Activated CD4-positive, alpha-beta T cell treated with anti-CD3 and anti-CD28 coated beads, Interleukin-2, amount 10 ng/mL, durations not matched to agents 24 days and 14 days (primary cell): ENCODE results near the gene STEEP1. TPM values are rescaled to one million over a fixed set of nuclear protein-coding genes. Genes with fewer than 3 reads are reported as not detected.

Experiments
- DNase-seq: peaks from one replicate; pipeline ENCODE4 v3.0.0; 2022
- H3K27ac Mint-ChIP-seq: one replicate; pipeline ENCODE4 v1.8.0; 2022; ENCODE audit warnings: mild to moderate bottlenecking, mixed read lengths
- H3K27me3 Mint-ChIP-seq: one replicate; pipeline ENCODE4 v1.8.0; 2022; ENCODE audit warnings: mixed read lengths
- H3K36me3 Mint-ChIP-seq: one replicate; pipeline ENCODE4 v1.8.0; 2022; ENCODE audit warnings: low read depth, mild to moderate bottlenecking, mixed read lengths
- H3K4me1 Mint-ChIP-seq: one replicate; pipeline ENCODE4 v1.8.0; 2021; ENCODE audit warnings: mixed read lengths
- H3K4me3 Mint-ChIP-seq: one replicate; pipeline ENCODE4 v1.8.0; 2022; ENCODE audit warnings: mild to moderate bottlenecking, moderate library complexity, mixed read lengths
- H3K9me3 Mint-ChIP-seq: one replicate; pipeline ENCODE4 v1.8.0; 2021; ENCODE audit warnings: mixed read lengths
- intact Hi-C: fragments of 100-400 bp; cut with micrococcal nuclease; formaldehyde crosslinking; loops from one replicate; pipeline ENCODE4 v1.15.1; 2023
- total RNA-seq: library from RNA; stranded (reverse); gene quantifications from 2 replicates; pipeline ENCODE4 v1.2.3, GENCODE V29; 2022

Gene STEEP1
- 24.4 and 25.4 TPM in 2 replicates for total RNA-seq

- peaks cover 1% of the 10 kb centered on the region for H3K27me3 Mint-ChIP-seq
- intact Hi-C loops, result loop anchor here (1.0 kb wide), 1 partner anchor 9 kb away; the partner anchor contains the start of gene UBE2A
- H3K4me1 Mint-ChIP-seq, result peaks cover 13% of the 10 kb centered on the region
- H3K36me3 Mint-ChIP-seq, result peaks cover 5% of the 10 kb centered on the region
- DNase-seq, result peak; percentile 96
- H3K27ac Mint-ChIP-seq, result peak within 1 kb of the TSS; percentile 94
- H3K4me3 Mint-ChIP-seq, result peak within 1 kb of the TSS; percentile 94
- H3K9me3 Mint-ChIP-seq, result no peaks in the 10 kb centered on the region
Measured at GRCh38 chrX:119565107-119565663, at the start of gene STEEP1. Gene STEEP1, minus strand, starts transcription at chrX:119565409. Its CDS starts 54 bp downstream, at chrX:119565355.

DNA sequence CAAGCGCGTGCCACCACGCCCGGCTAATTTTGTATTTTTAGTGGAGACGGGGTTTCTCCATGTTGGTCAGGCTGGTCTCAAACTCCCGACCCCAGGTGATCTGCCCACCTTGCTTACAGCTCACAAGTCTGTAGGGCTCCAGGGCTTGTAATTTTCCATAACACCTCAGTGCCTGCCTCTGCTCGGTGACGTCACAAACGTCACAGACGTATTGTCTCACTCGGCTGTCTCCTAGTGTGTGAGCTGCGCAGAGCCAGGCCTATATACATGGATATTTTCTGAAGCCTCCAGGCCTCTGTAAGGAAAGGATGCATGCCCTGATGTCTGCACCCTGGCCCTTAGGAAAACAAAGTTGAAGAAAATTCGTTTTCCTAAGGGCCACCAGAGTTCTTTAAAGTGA is 49.6 kb upstream of the STEEP1 start:
- no peak overlapping the region for H3K27ac Mint-ChIP-seq
- H3K27me3 Mint-ChIP-seq, result no peaks in the 10 kb centered on the region
- peaks cover 7% of the 10 kb centered on the region for H3K36me3 Mint-ChIP-seq
- no peaks in the 10 kb centered on the region for H3K4me1 Mint-ChIP-seq
- DNase-seq, result no peak
- intact Hi-C loops, result no loop called here
- no peaks in the 10 kb centered on the region for H3K9me3 Mint-ChIP-seq
- H3K4me3 Mint-ChIP-seq, result no peak overlapping the region

- intact Hi-C loops, result loop anchor here (2.0 to 10.0 kb wide), 6 partner anchors 32 to 146 kb away; partner anchors contain the start of gene UBE2A
- peaks cover 11% of the 10 kb centered on the region for H3K36me3 Mint-ChIP-seq
- H3K4me3 Mint-ChIP-seq, result peak overlapping the region; percentile 99
Measured at GRCh38 chrX:119607018-119607389, 41.8 kb upstream of the STEEP1 start.

GRCh38 chrX:119606280-119607017 is 41.2 kb upstream of the STEEP1 start, which contains the start of gene NKRF:
Gene NKRF, minus strand, starts transcription at chrX:119606424.
- no peaks in the 10 kb centered on the region for H3K9me3 Mint-ChIP-seq
- intact Hi-C loops, result loop anchor here (2.0 to 10.0 kb wide), 6 partner anchors 32 to 146 kb away; partner anchors contain the start of gene UBE2A
- DNase-seq, result peak; percentile 96
- H3K27ac Mint-ChIP-seq, result peak within 1 kb of the TSS; percentile 95
- no peaks in the 10 kb centered on the region for H3K27me3 Mint-ChIP-seq
- peaks cover 20% of the 10 kb centered on the region for H3K4me1 Mint-ChIP-seq
- H3K4me3 Mint-ChIP-seq, result peak within 1 kb of the TSS; percentile 99
- peaks cover 13% of the 10 kb centered on the region for H3K36me3 Mint-ChIP-seq

More at GRCh38 chrX:119607018-119607389, 41.8 kb upstream of the STEEP1 start:
- H3K27me3 Mint-ChIP-seq, result no peaks in the 10 kb centered on the region
- no peak for DNase-seq
- H3K9me3 Mint-ChIP-seq, result no peaks in the 10 kb centered on the region
- peaks cover 18% of the 10 kb centered on the region for H3K4me1 Mint-ChIP-seq
- H3K27ac Mint-ChIP-seq, result peak overlapping the region; percentile 95

DNA sequence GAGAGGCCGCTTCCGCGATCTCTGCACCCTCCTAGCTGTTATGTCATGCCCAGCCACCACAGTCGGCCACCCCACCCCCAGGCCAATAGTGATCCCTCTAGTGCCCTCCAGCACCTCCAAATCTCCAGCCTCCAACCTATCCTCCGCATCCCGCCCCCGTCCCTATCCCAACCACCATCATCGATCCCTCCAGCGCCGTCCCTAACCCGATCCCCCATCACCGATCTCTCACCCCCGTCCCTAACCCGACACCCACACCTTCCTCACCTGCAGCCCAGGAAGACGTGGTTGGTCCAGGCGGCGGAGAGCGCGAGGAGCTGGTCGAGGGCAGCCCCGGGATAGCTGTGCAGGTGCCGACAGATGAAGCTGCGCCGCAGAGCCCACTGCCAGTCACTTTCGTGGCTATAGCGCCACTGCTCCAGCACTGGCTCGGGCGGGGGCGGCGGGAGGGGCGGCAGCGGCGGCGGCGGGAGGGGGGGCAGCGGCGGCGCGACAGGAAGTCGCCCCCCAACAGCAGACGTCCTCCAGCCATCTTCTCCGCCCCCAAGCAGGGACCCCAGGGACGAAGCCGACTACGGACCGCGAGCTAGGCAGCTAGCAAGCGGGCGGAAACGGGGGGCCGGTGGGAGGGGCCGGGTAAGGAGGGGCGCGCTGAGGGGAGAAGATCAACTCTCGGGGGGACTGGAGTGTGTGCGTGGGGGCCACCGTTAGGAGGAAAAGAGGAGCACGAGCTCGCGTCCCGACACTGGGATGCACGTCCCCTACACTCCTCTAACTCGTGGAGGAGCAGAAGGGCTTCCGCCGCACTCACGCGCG is 40.5 kb upstream of the STEEP1 start:
- intact Hi-C loops, result loop anchor here (2.0 to 10.0 kb wide), 6 partner anchors 31 to 147 kb away; partner anchors contain the start of gene UBE2A
- Mint-ChIP-seq H3K4me1 (peaks cover 20% of the 10 kb centered on the region), H3K36me3 (peaks cover 15% of the 10 kb centered on the region), H3K27me3 (no peaks in the 10 kb centered on the region), H3K4me3 (peak overlapping the region; percentile 99), H3K27ac (peak overlapping the region; percentile 95), H3K9me3 (no peaks in the 10 kb centered on the region)
- DNase-seq, result peak; percentile 80

- Mint-ChIP-seq H3K4me1 (peaks cover 20% of the 10 kb centered on the region), H3K27me3 (no peaks in the 10 kb centered on the region), H3K4me3 (peak overlapping the region; percentile 99)
Measured at GRCh38 chrX:119604766-119605463, 39.7 kb upstream of the STEEP1 start.

GRCh38 chrX:119602701-119603255 is 37.6 kb upstream of the STEEP1 start:
- Mint-ChIP-seq H3K4me1 (peaks cover 23% of the 10 kb centered on the region), H3K4me3 (no peak overlapping the region), H3K9me3 (no peaks in the 10 kb centered on the region), H3K27me3 (no peaks in the 10 kb centered on the region), H3K36me3 (peaks cover 19% of the 10 kb centered on the region), H3K27ac (no peak overlapping the region)
- intact Hi-C loops, result loop anchor here (10.0 kb wide), 1 partner anchor 118 kb away; no protein-coding TSS in a partner anchor
- no peak for DNase-seq

More at GRCh38 chrX:119604766-119605463, 39.7 kb upstream of the STEEP1 start:
- intact Hi-C loops, result loop anchor here (5.0 to 10.0 kb wide), 2 partner anchors 120 to 127 kb away; no protein-coding TSS in a partner anchor
- H3K36me3 Mint-ChIP-seq, result peaks cover 15% of the 10 kb centered on the region
- DNase-seq, result peak; percentile 56
- no peaks in the 10 kb centered on the region for H3K9me3 Mint-ChIP-seq
- H3K27ac Mint-ChIP-seq, result peak overlapping the region; percentile 93

DNA sequence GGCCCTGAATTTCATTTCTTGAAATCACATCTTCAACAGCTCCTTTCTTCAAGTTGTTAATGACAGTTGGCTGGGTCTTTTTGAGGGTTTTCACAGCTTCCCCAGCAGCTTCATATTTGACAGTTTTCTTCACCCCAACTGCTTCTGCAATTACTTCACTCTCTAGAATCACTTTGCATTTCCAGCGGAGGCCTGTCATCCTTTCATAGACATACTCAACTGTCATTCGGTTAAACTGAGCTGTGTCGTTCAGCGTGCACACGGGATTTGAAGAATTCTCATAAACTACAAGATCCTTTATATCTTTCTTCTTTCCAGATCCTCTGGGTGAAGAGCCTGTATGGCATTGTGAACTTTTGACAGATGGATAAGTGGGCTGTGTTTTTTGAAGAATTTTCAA is 24.6 kb upstream of the STEEP1 start:
- DNase-seq, result no peak
- Mint-ChIP-seq H3K4me1 (peaks cover 2% of the 10 kb centered on the region), H3K9me3 (no peaks in the 10 kb centered on the region), H3K4me3 (no peak overlapping the region), H3K27me3 (no peaks in the 10 kb centered on the region), H3K36me3 (peaks cover 30% of the 10 kb centered on the region), H3K27ac (no peak overlapping the region)
- intact Hi-C loops, result no loop called here

DNA sequence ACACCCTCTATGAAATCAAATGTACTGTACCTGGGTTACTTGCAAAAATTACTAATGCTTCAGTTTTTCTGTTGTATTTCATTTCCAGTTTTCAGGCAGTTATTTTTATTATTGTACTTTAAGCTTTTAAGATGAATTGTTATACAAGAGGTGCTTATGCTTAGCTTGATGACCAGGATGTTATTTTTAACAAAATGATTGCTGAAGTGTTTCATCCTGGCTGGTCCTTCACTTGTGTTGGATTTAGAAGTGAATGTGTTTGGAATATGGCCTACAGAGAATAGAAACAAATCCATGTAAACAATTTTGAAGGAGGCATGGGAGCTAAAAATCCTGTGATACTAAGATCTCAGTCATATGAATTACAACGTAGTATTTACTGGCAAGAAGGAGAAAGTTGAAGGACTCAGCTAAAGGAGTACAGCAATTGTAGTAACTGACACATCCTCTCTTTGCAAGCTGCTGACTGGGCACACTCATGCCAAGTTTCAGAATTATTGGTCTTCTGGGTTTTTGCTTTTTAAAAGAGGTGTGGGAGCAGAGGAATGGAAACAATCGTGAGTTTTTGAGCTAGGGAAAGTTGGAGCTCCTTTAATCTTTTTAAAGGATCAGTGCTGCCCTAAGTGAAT is 18.3 kb upstream of the STEEP1 start:
- Mint-ChIP-seq H3K4me3 (no peak overlapping the region), H3K27me3 (no peaks in the 10 kb centered on the region), H3K9me3 (no peaks in the 10 kb centered on the region), H3K4me1 (peaks cover 6% of the 10 kb centered on the region), H3K36me3 (peaks cover 8% of the 10 kb centered on the region), H3K27ac (peak overlapping the region; percentile 48)
- intact Hi-C loops, result no loop called here
- no peak for DNase-seq

DNA sequence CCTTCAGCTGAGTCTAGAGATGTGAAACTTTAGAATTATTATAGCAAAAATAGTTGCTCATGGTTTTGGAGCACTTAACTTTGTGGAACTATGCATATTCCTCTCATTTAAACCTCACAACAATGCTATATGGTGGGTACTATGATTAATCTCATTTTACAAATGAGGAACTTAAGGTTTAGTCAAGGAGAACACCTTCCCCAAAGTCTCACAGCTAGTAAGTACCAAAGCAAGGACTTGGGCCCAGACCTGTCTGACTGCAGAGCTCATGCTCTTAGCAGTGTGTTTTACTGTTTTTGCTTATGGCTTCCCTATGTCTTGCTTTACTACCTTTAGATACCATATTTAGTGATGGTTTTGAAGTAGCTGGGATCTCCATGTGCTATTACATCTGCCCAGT is 14.2 kb upstream of the STEEP1 start:
- Mint-ChIP-seq H3K27ac (no peak overlapping the region), H3K27me3 (no peaks in the 10 kb centered on the region), H3K36me3 (peaks cover 10% of the 10 kb centered on the region), H3K9me3 (no peaks in the 10 kb centered on the region), H3K4me3 (no peak overlapping the region), H3K4me1 (peaks cover 6% of the 10 kb centered on the region)
- intact Hi-C loops, result loop anchor here (10.0 kb wide), 2 partner anchors 65 to 305 kb away; no protein-coding TSS in a partner anchor
- DNase-seq, result no peak

GRCh38 chrX:119574394-119575266 is 9.4 kb upstream of the STEEP1 start, which contains the start of gene UBE2A:
Gene UBE2A, plus strand, starts transcription at chrX:119574563. Its CDS starts 149 bp downstream, at chrX:119574712.
- Mint-ChIP-seq H3K4me1 (peaks cover 5% of the 10 kb centered on the region), H3K27ac (peak within 1 kb of the TSS; percentile 89), H3K27me3 (no peaks in the 10 kb centered on the region), H3K4me3 (peak within 1 kb of the TSS; percentile 92), H3K36me3 (peaks cover 6% of the 10 kb centered on the region), H3K9me3 (no peaks in the 10 kb centered on the region)
- intact Hi-C loops, result loop anchor here (1.0 to 10.0 kb wide), 6 partner anchors 9 to 368 kb away; partner anchors contain the start of genes NKAP, NKRF, SEPTIN6 and STEEP1
- DNase-seq, result peak; percentile 95
